Left lung (tissue), 10 donors: ENCODE results near the gene S100A16. TPM values are rescaled to one million over a fixed set of nuclear protein-coding genes. Genes with fewer than 3 reads are reported as not detected.
A peak's percentile ranks its signal among the peaks of the same experiment; 100 is the strongest.

ENCODE experiments used
- ATAC-seq: fragments of 200-7000 bp; cut with Tn5 transposase; one replicate; pipeline ENCODE4 v1.9.1; 2020; ENCODE audit warnings: moderate library complexity
- DNase-seq, 4 donors: peaks; one replicate each; pipeline ENCODE4 v3.0.0-alpha.2; 2013 to 2020
- H3K27ac ChIP-seq, 2 donors: fragments of 200-600 bp; sonication (generic) in 1 of 2; one replicate each; pipeline versions ENCODE4 v1.5.0 to v1.8.0; 2020 to 2021
- H3K27me3 ChIP-seq, 2 donors: fragments of 200-600 bp; sonication (generic) in 1 of 2; one replicate each; pipeline versions ENCODE4 v1.5.0 to v1.8.0; 2020 to 2021
- H3K36me3 ChIP-seq, 2 donors: fragments of 200-600 bp; sonication (generic) in 1 of 2; one replicate each; pipeline versions ENCODE4 v1.5.0 to v1.8.0; 2020 to 2021
- H3K4me1 ChIP-seq, 2 donors: fragments of 200-600 bp; one replicate each; pipeline ENCODE4 v1.8.0; 2021
- H3K4me3 ChIP-seq, 2 donors: fragments of 200-600 bp; sonication (generic) in 1 of 2; one replicate each; pipeline versions ENCODE4 v1.5.0 to v1.8.0; 2020 to 2021; ENCODE audit warnings: mild to moderate bottlenecking in 1 of 2
- H3K9me3 ChIP-seq, 2 donors: fragments of 200-600 bp; sonication (generic) in 1 of 2; one replicate each; pipeline versions ENCODE4 v1.5.0 to v1.8.0; 2020 to 2021
- intact Hi-C, 2 donors: fragments of 100-400 bp; cut with DNase I; formaldehyde crosslinking; loops; one replicate each; pipeline versions ENCODE4 v1.11.2 to v1.14.2; 2022
- polyA plus RNA-seq, 6 donors: library from polyadenylated mRNA; unstranded; fragments of 120-200 nt; gene quantifications; one replicate each; pipeline ENCODE4 v1.2.1, GENCODE V29; 2013; ENCODE audit not compliant: insufficient read length in 6 of 6
- total RNA-seq, 2 donors: library from RNA; stranded (reverse); fragmentation: NEBNext Ultra II Directional; extraction: Animal tissue kit (Norgen Biotek cat#: 25700); gene quantifications; one replicate each; pipeline ENCODE4 v1.2.1, GENCODE V29; 2021
- TF ChIP-seq, protein P1 (sequence below), 2 donors: fragments of 200-600 bp; sonication (generic) in 1 of 2; IDR thresholded peaks; one replicate each; pipeline versions ENCODE4 v1.5.0 to v1.8.0; 2021; ENCODE audit warnings: antibody characterized with exemption in 2 of 2
- donor health status: DM: no; HTN: yes; CAD: no.
- donor health status: DM: no; HTN: no; CAD: no.

Gene S100A16
- total and polyA plus RNA-seq, 8 donors = 118 to 160 (median 144) TPM

DNA sequence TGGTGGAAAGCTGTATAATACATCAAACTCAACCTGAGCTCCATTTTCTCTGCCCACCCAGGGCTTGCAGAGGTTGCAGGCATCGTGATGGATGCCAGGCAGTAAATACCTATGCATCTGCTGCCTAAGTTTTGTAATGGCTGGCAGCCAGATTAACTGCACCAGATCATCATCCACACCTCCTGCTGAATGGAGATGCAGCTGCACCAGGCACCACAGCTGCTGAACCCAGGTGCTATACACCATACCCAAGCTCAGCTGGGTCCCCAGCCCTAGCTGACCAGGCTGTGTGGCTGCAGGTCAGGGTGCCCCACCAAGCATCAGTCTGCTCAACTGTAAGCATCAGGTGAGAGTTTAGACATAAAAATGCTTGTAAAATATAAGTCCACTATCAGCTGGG, 38.8 kb upstream of the S100A16 start:
- no peaks in the 10 kb centered on the region for H3K27me3 ChIP-seq
- no peak overlapping the region for H3K27ac ChIP-seq
- DNase-seq (no peak), ATAC-seq (no peak)
- no peak overlapping the region for H3K4me3 ChIP-seq
- TF ChIP-seq, protein P1, sequence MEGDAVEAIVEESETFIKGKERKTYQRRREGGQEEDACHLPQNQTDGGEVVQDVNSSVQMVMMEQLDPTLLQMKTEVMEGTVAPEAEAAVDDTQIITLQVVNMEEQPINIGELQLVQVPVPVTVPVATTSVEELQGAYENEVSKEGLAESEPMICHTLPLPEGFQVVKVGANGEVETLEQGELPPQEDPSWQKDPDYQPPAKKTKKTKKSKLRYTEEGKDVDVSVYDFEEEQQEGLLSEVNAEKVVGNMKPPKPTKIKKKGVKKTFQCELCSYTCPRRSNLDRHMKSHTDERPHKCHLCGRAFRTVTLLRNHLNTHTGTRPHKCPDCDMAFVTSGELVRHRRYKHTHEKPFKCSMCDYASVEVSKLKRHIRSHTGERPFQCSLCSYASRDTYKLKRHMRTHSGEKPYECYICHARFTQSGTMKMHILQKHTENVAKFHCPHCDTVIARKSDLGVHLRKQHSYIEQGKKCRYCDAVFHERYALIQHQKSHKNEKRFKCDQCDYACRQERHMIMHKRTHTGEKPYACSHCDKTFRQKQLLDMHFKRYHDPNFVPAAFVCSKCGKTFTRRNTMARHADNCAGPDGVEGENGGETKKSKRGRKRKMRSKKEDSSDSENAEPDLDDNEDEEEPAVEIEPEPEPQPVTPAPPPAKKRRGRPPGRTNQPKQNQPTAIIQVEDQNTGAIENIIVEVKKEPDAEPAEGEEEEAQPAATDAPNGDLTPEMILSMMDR (IDR thresholded peaks at IDR 0.05) = no peak
- peaks cover 0 to 18% of the 10 kb centered on the region in 2 donors for H3K4me1 ChIP-seq
- peaks cover 0 to 10% of the 10 kb centered on the region in 2 donors for H3K36me3 ChIP-seq
- H3K9me3 ChIP-seq = no peaks in the 10 kb centered on the region
- intact Hi-C loops = no loop called here

DNA sequence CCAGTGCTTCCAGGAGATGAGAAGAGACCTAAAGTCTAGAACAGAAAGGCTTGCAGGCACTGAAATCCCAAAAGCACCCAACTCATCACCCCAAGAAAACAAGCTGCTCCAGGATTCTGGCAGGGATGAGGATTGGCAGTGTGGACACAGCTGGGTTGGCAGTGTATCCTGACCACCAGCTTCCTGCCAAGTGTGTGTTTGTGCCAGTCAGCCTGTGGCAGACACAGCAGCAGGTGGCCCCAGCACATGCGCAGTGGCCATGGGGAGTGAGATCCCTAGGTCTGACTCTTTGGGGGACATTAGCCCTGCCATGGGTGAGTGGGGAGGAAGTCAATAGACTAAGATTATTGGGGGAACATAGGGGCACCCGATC, 36.9 kb upstream of the S100A16 start:
- no peaks in the 10 kb centered on the region for H3K9me3 ChIP-seq
- no peak overlapping the region for H3K27ac ChIP-seq
- peaks cover 0 to 29% of the 10 kb centered on the region in 2 donors for H3K4me1 ChIP-seq
- TF ChIP-seq, protein P1 (IDR thresholded peaks at IDR 0.05) = no peak
- H3K4me3 ChIP-seq = no peak overlapping the region
- no peaks in the 10 kb centered on the region for H3K27me3 ChIP-seq
- intact Hi-C loops = no loop called here
- DNase-seq (no peak), ATAC-seq (no peak)
- peaks cover 0 to 29% of the 10 kb centered on the region in 2 donors for H3K36me3 ChIP-seq

DNA sequence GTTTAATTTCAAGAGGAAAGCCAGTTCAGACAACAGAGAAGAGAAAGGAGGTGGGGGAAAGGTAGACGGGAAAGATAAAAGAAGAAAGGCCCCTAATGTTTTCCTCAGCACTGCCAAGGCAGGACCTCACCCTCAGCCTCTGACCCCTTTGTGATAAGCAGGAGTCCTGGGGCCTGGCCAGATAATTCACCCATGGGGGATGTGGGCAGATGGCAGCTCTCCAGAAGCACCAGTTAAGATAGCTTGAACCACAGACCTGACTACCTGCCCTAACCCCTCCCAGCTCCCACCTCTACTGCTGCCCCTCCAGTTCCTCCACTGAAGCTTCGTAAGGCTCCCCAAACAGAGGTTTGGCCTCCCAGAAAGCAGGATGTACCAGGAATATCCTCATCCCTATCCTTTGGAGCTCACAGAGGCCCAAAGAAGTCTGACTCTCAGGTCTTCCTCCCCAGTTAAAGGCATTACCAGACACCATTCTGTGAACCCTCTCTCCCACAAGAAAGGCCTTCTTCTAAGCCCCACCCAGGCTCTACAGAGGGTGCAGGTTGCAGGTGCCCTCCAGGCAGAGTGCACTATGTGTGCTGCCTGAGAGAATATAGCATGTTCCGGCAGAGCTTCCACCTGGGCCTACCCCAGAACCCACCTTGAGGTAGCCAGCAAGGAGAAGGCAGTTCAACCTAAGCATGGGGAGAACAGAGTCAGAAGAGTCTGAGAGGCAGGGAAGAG, 36.4 kb upstream of the S100A16 start:
- H3K9me3 ChIP-seq = no peaks in the 10 kb centered on the region
- no peak overlapping the region for H3K4me3 ChIP-seq
- no peak for DNase-seq
- no peak overlapping the region for H3K27ac ChIP-seq
- no peak for ATAC-seq
- H3K36me3 ChIP-seq = peaks cover 0 to 34% of the 10 kb centered on the region in 2 donors
- H3K27me3 ChIP-seq = no peaks in the 10 kb centered on the region
- peaks cover 0 to 32% of the 10 kb centered on the region in 2 donors for H3K4me1 ChIP-seq
- intact Hi-C loops = no loop called here
- TF ChIP-seq, protein P1 (IDR thresholded peaks at IDR 0.05) = no peak

DNA sequence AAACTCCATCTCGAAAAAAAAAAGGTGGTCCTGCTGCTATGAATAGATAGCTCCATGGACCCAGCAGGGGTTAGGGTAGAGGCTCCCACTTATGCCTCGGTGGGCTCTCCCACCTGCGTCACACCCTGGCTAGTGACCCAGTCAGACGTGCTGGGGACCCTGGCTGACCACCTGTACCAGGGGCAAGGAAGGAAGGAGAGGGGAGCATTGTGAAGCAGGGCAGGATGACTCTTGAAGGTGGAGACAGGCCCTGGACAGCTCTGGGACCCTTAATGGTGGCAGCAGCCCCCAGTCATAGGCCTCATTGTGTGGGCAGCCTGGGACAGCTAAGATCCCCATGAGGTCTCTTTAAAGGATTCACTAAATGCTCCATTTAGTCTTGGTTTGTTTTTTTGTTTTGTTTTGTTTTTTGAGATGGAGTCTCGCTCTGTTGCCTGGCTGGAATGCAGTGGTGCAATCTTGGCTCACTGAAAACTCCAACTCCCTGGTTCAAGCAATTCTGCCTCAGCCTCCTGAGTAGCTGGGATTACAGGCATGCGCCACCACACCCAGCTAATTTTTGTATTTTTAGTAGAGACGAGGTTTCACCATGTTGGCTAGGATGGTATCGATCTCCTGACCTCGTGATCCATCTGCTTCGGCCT, 35.2 kb upstream of the S100A16 start:
- Histone ChIP-seq H3K27ac (no peak overlapping the region), H3K4me1 (peaks cover 0 to 40% of the 10 kb centered on the region in 2 donors), H3K27me3 (no peaks in the 10 kb centered on the region), H3K9me3 (no peaks in the 10 kb centered on the region), H3K4me3 (no peak overlapping the region), H3K36me3 (peaks cover 0 to 46% of the 10 kb centered on the region in 2 donors)
- intact Hi-C loops = no loop called here
- DNase-seq (no peak), ATAC-seq (no peak)
- TF ChIP-seq, protein P1 (IDR thresholded peaks at IDR 0.05) = no peak

DNA sequence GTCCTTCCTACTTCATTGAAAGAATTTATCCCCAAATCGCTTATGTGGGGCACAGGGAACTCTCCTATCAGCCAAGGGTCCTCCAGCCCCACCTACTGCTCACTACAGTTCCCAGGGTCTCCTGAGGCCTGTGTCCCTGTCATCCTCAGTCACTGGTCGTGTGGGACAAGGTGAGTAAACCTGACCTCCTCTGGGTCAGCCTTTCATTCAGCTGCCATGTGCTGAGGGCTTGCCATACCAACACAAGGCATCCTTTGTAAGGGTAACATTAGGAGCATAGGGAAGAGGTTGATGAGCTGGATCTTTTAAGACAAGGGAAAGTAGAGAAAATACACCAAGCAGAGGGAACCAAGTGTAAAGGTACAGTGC, 34.4 kb upstream of the S100A16 start:
- Histone ChIP-seq H3K4me1 (peaks cover 0 to 40% of the 10 kb centered on the region in 2 donors), H3K4me3 (no peak overlapping the region), H3K9me3 (no peaks in the 10 kb centered on the region), H3K27me3 (no peaks in the 10 kb centered on the region), H3K27ac (peak overlapping the region in 1 of 2 donors; percentile 65), H3K36me3 (peaks cover 0 to 54% of the 10 kb centered on the region in 2 donors)
- TF ChIP-seq, protein P1 (IDR thresholded peaks at IDR 0.05) = no peak
- intact Hi-C loops = no loop called here
- DNase-seq (no peak), ATAC-seq (no peak)
